Placental epithelial cell (primary cell): Measurements from ENCODE around the gene GCH1. TPM values are rescaled to one million over a fixed set of nuclear protein-coding genes. Genes with fewer than 3 reads are reported as not detected.

Experiments used
- small RNA-seq: library from RNA; depleted of rRNA; stranded (forward); fragments of <200 nt; gene quantifications from one replicate; pipeline ENCODE3, GENCODE V24; 2012
- total RNA-seq: library from RNA; depleted of rRNA; stranded (reverse); fragments of >200 nt; gene quantifications from 2 replicates; pipeline ENCODE4 v1.2.3, GENCODE V29; 2012

The GCH1 gene, protein sequence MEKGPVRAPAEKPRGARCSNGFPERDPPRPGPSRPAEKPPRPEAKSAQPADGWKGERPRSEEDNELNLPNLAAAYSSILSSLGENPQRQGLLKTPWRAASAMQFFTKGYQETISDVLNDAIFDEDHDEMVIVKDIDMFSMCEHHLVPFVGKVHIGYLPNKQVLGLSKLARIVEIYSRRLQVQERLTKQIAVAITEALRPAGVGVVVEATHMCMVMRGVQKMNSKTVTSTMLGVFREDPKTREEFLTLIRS
- under 0.01 and 0.87 TPM in 2 replicates for total RNA-seq

DNA sequence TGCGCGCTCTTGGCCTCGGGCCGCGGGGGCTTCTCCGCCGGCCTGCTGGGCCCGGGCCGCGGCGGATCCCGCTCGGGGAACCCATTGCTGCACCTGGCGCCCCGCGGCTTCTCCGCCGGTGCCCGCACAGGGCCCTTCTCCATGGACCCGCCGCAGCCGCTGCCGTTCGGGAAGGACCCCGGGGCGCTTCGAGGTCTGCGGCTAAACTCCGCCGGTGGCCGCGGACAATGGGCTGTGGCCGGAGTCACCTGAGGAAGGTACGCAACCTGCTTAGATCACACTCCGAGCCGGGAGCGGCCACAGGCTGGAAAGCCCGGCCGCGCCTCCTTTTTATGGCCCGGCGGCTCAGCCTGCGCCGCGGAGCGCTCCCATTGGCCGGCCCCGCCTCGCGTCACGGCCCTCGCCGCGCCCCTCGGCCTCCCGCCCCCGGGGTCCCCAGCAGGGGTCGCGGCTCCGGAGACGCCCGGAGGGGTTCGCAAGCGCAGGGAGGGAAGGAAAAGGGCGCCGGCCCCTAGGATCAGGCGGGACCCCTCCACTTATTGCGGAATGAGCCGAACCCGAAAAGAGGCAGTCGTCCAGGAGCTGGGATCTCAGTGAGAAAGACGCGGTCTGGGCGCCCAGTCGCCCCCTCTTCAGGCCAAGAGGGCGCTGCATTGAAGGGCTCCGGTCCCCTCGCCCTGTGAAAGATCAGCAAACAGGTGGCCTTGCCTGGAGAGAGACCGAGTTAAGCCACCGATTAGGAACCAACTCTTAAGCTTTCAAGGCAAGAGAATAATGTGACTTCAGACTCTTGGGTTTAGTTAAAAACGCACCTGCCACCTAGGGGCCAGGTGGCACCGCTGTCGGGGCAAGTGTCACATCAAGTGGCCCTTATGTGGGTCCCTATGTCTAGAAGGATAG is at the start of gene GCH1:
Gene GCH1, minus strand, starts transcription at position 306 of the 900 bp plus-strand sequence. Its CDS starts 163 bp downstream, at position 143.

Small RNA genes within 50 kb of the gene (small RNA-seq; reads per million reads assigned to genes)
- gene MIR4308 (not detected), gene RNU6ATAC9P (not detected)

Other genes starting within 250 kb of the GCH1 start
- gene WDHD1, start 124.3 kb upstream of the GCH1 start, total RNA-seq: 4.9 and 7.1 TPM in 2 replicates
- 7.5 and 12.6 TPM in 2 replicates for gene SOCS4, start 124.4 kb upstream of the GCH1 start, total RNA-seq
- gene MAPK1IP1L, start 148.8 kb upstream of the GCH1 start, total RNA-seq: 29.1 and 78.1 TPM in 2 replicates
- gene LGALS3, start 226.4 kb upstream of the GCH1 start, total RNA-seq: 237 and 781 TPM in 2 replicates